NCI-H146 treated with DMSO at 0.1 percent for 48 hours (cell line): Measurements from ENCODE around the gene ADAMTS12.
"Not testable (repeated sequence)": the region's sequence is repeated elsewhere in the genome, so short reads cannot be mapped to it uniquely, and the experiment has no call there.

Experiments used
- DNase-seq: peaks from one replicate; lab custom pipeline; 2025; ENCODE audit not compliant: unreplicated experiment; lab: John Stamatoyannopoulos, UW

ADAMTS12 gene

GRCh38 chr5:33891788-33892619 lies at the start of gene ADAMTS12:
TSS of gene ADAMTS12 (minus strand) at chr5:33891990. CDS start at chr5:33891856, 134 bp downstream.
- no peak for DNase-seq

GRCh38 chr5:33941090-33941489 lies 49.3 kb upstream of the ADAMTS12 start:
- no peak for DNase-seq

GRCh38 chr5:33939556-33940262 lies 47.9 kb upstream of the ADAMTS12 start:
- no peak for DNase-seq

- no peak for DNase-seq
Observed at GRCh38 chr5:33938881-33939280, 47.1 kb upstream of the ADAMTS12 start.

- no peak for DNase-seq
Observed at GRCh38 chr5:33938507-33938796, 46.7 kb upstream of the ADAMTS12 start.

- no peak for DNase-seq
Observed at GRCh38 chr5:33937707-33938506, 46.1 kb upstream of the ADAMTS12 start.

- DNase-seq, result no peak
Observed at GRCh38 chr5:33937017-33937706, 45.4 kb upstream of the ADAMTS12 start.

GRCh38 chr5:33936381-33937016 lies 44.7 kb upstream of the ADAMTS12 start, which contains the start of gene RXFP3:
TSS of gene RXFP3 (plus strand) at chr5:33936386. CDS start at chr5:33936741, 355 bp downstream.
- DNase-seq, result no peak

- DNase-seq, result no peak
Observed at GRCh38 chr5:33936004-33936380, 44.2 kb upstream of the ADAMTS12 start.

- no peak for DNase-seq
Observed at GRCh38 chr5:33934176-33934575, 42.4 kb upstream of the ADAMTS12 start.

GRCh38 chr5:33933723-33934169 lies 42.0 kb upstream of the ADAMTS12 start:
- no peak for DNase-seq

- no peak for DNase-seq
Observed at GRCh38 chr5:33931136-33931535, 39.3 kb upstream of the ADAMTS12 start.

- no peak for DNase-seq
Observed at GRCh38 chr5:33929925-33930690, 38.3 kb upstream of the ADAMTS12 start.

GRCh38 chr5:33928283-33928682 lies 36.5 kb upstream of the ADAMTS12 start:
- no peak for DNase-seq

- DNase-seq, result no peak
Observed at GRCh38 chr5:33927685-33928084, 35.9 kb upstream of the ADAMTS12 start.

- DNase-seq, result no peak
Observed at GRCh38 chr5:33925278-33925677, 33.5 kb upstream of the ADAMTS12 start.

- DNase-seq, result no peak
Observed at GRCh38 chr5:33921002-33921401, 29.2 kb upstream of the ADAMTS12 start.

- not testable (repeated sequence) for DNase-seq
Observed at GRCh38 chr5:33914844-33915243, 23.1 kb upstream of the ADAMTS12 start.

- not testable (repeated sequence) for DNase-seq
Observed at GRCh38 chr5:33906248-33906647, 14.5 kb upstream of the ADAMTS12 start.

- no peak for DNase-seq
Observed at GRCh38 chr5:33905381-33905780, 13.6 kb upstream of the ADAMTS12 start.
